Neutrophil (primary cell): ENCODE results near the gene MALRD1.

Experiments used
- H3K27ac ChIP-seq: fragments of 200-600 bp; sonication (generic); 2 replicates; pipeline ENCODE4 v1.5.1; 2016; ENCODE audit warnings: mild to moderate bottlenecking, moderate library complexity
- H3K27me3 ChIP-seq: fragments of 200-600 bp; sonication (generic); 2 replicates; pipeline ENCODE4 v1.6.0; 2016; ENCODE audit warnings: mild to moderate bottlenecking
- H3K36me3 ChIP-seq: fragments of 200-600 bp; sonication (generic); 2 replicates; pipeline ENCODE4 v1.5.1; 2017
- H3K4me1 ChIP-seq, 2 experiments: fragments of 200-600 bp in 1 of 2; sonication (generic) in 1 of 2; 1 replicate in 1 of 2; 2 replicates in 1 of 2; pipeline versions ENCODE4 v1.5.1 to v1.6.1; 2013 to 2016; ENCODE audit warnings: low read depth in 1 of 2, low read length in 1 of 2, mild to moderate bottlenecking in 1 of 2, moderate library complexity in 1 of 2; ENCODE audit not compliant: control insufficient read depth in 1 of 2, insufficient read depth in 1 of 2
- H3K4me3 ChIP-seq, 2 experiments: fragments of 200-600 bp in 1 of 2; sonication (generic) in 1 of 2; 1 replicate in 1 of 2; 2 replicates in 1 of 2; pipeline ENCODE4 v1.5.1; 2013 to 2016; ENCODE audit warnings: low read depth in 1 of 2, low read length in 1 of 2, mild to moderate bottlenecking in 1 of 2, moderate library complexity in 1 of 2
- H3K9me3 ChIP-seq: fragments of 200-600 bp; sonication (generic); 2 replicates; pipeline ENCODE4 v1.5.1; 2016
- CTCF ChIP-seq: fragments of 200-600 bp; sonication (generic); IDR thresholded peaks from 2 replicates; pipeline ENCODE4 v1.5.1; 2016; ENCODE audit warnings: antibody characterized with exemption

The MALRD1 gene

GRCh38 chr10:19611775-19612174, 563.2 kb downstream of the MALRD1 start:
- Histone ChIP-seq H3K9me3 (no peaks in the 10 kb centered on the region), H3K27me3 (no peaks in the 10 kb centered on the region), H3K27ac (no peak overlapping the region), H3K36me3 (no peaks in the 10 kb centered on the region), H3K4me3 (no peak overlapping the region), H3K4me1 (no peaks in the 10 kb centered on the region)
- TF ChIP-seq CTCF, result no peak

- no peaks in the 10 kb centered on the region for H3K36me3 ChIP-seq
- no peak overlapping the region for H3K27ac ChIP-seq
- H3K4me1 ChIP-seq, result no peaks in the 10 kb centered on the region
- no peak overlapping the region for H3K4me3 ChIP-seq
- H3K9me3 ChIP-seq, result no peaks in the 10 kb centered on the region
- no peak for TF ChIP-seq CTCF
- H3K27me3 ChIP-seq, result no peaks in the 10 kb centered on the region
Measured at GRCh38 chr10:19616966-19617365, 568.4 kb downstream of the MALRD1 start.

- no peak for TF ChIP-seq CTCF
- Histone ChIP-seq H3K9me3 (no peaks in the 10 kb centered on the region), H3K27ac (no peak overlapping the region), H3K27me3 (no peaks in the 10 kb centered on the region), H3K4me3 (no peak overlapping the region), H3K4me1 (no peaks in the 10 kb centered on the region), H3K36me3 (no peaks in the 10 kb centered on the region)
Measured at GRCh38 chr10:19620811-19621210, 572.2 kb downstream of the MALRD1 start.

GRCh38 chr10:19623321-19623720, 574.7 kb downstream of the MALRD1 start:
- Histone ChIP-seq H3K9me3 (no peaks in the 10 kb centered on the region), H3K4me3 (no peak overlapping the region), H3K4me1 (no peaks in the 10 kb centered on the region), H3K36me3 (no peaks in the 10 kb centered on the region), H3K27ac (no peak overlapping the region), H3K27me3 (no peaks in the 10 kb centered on the region)
- TF ChIP-seq CTCF, result no peak

- Histone ChIP-seq H3K4me3 (no peak overlapping the region), H3K27me3 (no peaks in the 10 kb centered on the region), H3K9me3 (no peaks in the 10 kb centered on the region), H3K27ac (no peak overlapping the region), H3K36me3 (no peaks in the 10 kb centered on the region), H3K4me1 (no peaks in the 10 kb centered on the region)
- no peak for TF ChIP-seq CTCF
Measured at GRCh38 chr10:19626156-19626555, 577.6 kb downstream of the MALRD1 start.
